ENCODE data around the gene HS2ST1.

DNA sequence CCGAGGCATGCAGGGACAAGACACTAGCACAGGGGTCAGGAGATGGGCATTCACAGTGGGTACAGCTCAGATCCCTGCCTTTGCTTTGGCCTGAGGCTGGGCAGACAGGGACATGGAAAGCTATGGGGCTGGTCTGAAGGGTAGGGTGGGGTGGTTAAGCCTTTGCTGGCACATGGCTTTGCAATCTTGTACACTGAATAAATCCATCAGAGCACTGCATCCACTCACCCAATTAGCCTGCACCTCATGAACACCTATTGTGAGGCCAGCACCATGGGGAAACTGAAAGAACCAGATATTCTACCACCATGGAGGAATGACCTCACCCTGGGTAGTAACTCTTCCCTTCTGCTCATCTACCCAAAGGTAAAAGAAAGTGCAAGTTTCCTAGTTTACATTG lies 214.6 kb downstream of the HS2ST1 start:
- no peak for TF ChIP-seq EZH2 (IDR thresholded peaks at IDR 0.05; ENCODE audit: borderline replicate concordance, low read depth, low read length, poor library complexity, severe bottlenecking)
- TF ChIP-seq, protein P1, sequence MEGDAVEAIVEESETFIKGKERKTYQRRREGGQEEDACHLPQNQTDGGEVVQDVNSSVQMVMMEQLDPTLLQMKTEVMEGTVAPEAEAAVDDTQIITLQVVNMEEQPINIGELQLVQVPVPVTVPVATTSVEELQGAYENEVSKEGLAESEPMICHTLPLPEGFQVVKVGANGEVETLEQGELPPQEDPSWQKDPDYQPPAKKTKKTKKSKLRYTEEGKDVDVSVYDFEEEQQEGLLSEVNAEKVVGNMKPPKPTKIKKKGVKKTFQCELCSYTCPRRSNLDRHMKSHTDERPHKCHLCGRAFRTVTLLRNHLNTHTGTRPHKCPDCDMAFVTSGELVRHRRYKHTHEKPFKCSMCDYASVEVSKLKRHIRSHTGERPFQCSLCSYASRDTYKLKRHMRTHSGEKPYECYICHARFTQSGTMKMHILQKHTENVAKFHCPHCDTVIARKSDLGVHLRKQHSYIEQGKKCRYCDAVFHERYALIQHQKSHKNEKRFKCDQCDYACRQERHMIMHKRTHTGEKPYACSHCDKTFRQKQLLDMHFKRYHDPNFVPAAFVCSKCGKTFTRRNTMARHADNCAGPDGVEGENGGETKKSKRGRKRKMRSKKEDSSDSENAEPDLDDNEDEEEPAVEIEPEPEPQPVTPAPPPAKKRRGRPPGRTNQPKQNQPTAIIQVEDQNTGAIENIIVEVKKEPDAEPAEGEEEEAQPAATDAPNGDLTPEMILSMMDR (conservative IDR thresholded peaks at IDR 0.05; ENCODE audit: low read depth, low read length), result no peak

Measured in A673 (cell line).